ENCODE results near the gene RBFOX2. TPM values are rescaled to one million over a fixed set of nuclear protein-coding genes. Genes with fewer than 3 reads are reported as not detected.
"Not testable (repeated sequence)": the region's sequence is repeated elsewhere in the genome, so short reads cannot be mapped to it uniquely, and the experiment has no call there.

Gene RBFOX2
- polyA plus RNA-seq, 1 experiment: 222 TPM

- Histone ChIP-seq H3K27me3 (ENCODE audit: control insufficient read depth, insufficient read depth, low read length) (no peaks in the 10 kb centered on the region), H3K36me3 (ENCODE audit: control insufficient read depth, insufficient read depth, low read length) (no peaks in the 10 kb centered on the region), H3K4me3 (ENCODE audit: low read depth, low read length) (no peak overlapping the region)
- no peak for TF ChIP-seq CTCF (IDR thresholded peaks at IDR 0.05; ENCODE audit: insufficient read depth, low read depth, low read length)
- DNase-seq (ENCODE audit: low read depth): no peak
- POLR2A ChIA-PET: no interaction called here
- CTCF ChIA-PET: interaction anchor here (0.9 kb wide), 1 partner anchor 60 kb away, joined by 3 read pairs; no protein-coding TSS in a partner anchor
These were observed 20.5 kb upstream of the RBFOX2 start for GRCh38 chr22:36048911-36049677.

- DNase-seq (ENCODE audit: low read depth); H3K36me3 ChIP-seq (ENCODE audit: control insufficient read depth, insufficient read depth, low read length); CTCF ChIA-PET; H3K27me3 ChIP-seq (ENCODE audit: control insufficient read depth, insufficient read depth, low read length); POLR2A ChIA-PET; H3K4me3 ChIP-seq (ENCODE audit: low read depth, low read length): not testable (repeated sequence)
These were observed 15.9 kb upstream of the RBFOX2 start for GRCh38 chr22:36044517-36044916.

GRCh38 chr22:36042240-36042639 lies 13.6 kb upstream of the RBFOX2 start:
- CTCF ChIA-PET: interaction anchor here (0.9 kb wide), 1 partner anchor 23 kb away, joined by 3 read pairs; no protein-coding TSS in a partner anchor
- Histone ChIP-seq H3K4me3 (ENCODE audit: low read depth, low read length) (no peak overlapping the region), H3K36me3 (ENCODE audit: control insufficient read depth, insufficient read depth, low read length) (no peaks in the 10 kb centered on the region), H3K27me3 (ENCODE audit: control insufficient read depth, insufficient read depth, low read length) (peaks cover 5% of the 10 kb centered on the region)
- no peak for TF ChIP-seq CTCF (IDR thresholded peaks at IDR 0.05; ENCODE audit: insufficient read depth, low read depth, low read length)
- DNase-seq (ENCODE audit: low read depth): no peak
- POLR2A ChIA-PET: no interaction called here

GRCh38 chr22:36039125-36039524 lies 10.5 kb upstream of the RBFOX2 start:
- Histone ChIP-seq H3K4me3 (ENCODE audit: low read depth, low read length) (no peak overlapping the region), H3K36me3 (ENCODE audit: control insufficient read depth, insufficient read depth, low read length) (no peaks in the 10 kb centered on the region), H3K27me3 (ENCODE audit: control insufficient read depth, insufficient read depth, low read length) (peaks cover 6% of the 10 kb centered on the region)
- ChIA-PET CTCF (interaction anchor here (0.7 to 1.8 kb wide), 2 partner anchors 26 to 479 kb away, joined by 6 to 8 read pairs; no protein-coding TSS in a partner anchor), POLR2A (no interaction called here)
- no peak for DNase-seq (ENCODE audit: low read depth)
- no peak for TF ChIP-seq CTCF (IDR thresholded peaks at IDR 0.05; ENCODE audit: insufficient read depth, low read depth, low read length)

- peaks cover 6% of the 10 kb centered on the region for H3K27me3 ChIP-seq (ENCODE audit: control insufficient read depth, insufficient read depth, low read length)
- DNase-seq (ENCODE audit: low read depth): no peak
- CTCF ChIA-PET: interaction anchor here (1.1 to 1.8 kb wide), 2 partner anchors 28 to 37 kb away, joined by 5 to 8 read pairs; no protein-coding TSS in a partner anchor
- no peak overlapping the region for H3K4me3 ChIP-seq (ENCODE audit: low read depth, low read length)
- no peak for TF ChIP-seq CTCF (IDR thresholded peaks at IDR 0.05; ENCODE audit: insufficient read depth, low read depth, low read length)
- POLR2A ChIA-PET: no interaction called here
- H3K36me3 ChIP-seq (ENCODE audit: control insufficient read depth, insufficient read depth, low read length): no peaks in the 10 kb centered on the region
These were observed 8.6 kb upstream of the RBFOX2 start for GRCh38 chr22:36037102-36037758.
